Choroid plexus epithelial cell (primary cell): ENCODE data around the gene PTGFRN.
"Not testable (repeated sequence)": the region's sequence is repeated elsewhere in the genome, so short reads cannot be mapped to it uniquely, and the experiment has no call there.

Experiments used
- DNase-seq: peaks from one replicate; pipeline ENCODE4 v3.0.0-alpha.2; 2010; ENCODE audit warnings: low read depth
- H3K4me3 ChIP-seq: 2 replicates; pipeline ENCODE4 v1.5.1; 2011; ENCODE audit warnings: low read depth, mild to moderate bottlenecking, control low read depth, low read length, moderate library complexity
- TF ChIP-seq, protein P1 (sequence below): conservative IDR thresholded peaks from 2 replicates; pipeline ENCODE4 v1.5.1; 2011; ENCODE audit warnings: low read depth, mild to moderate bottlenecking, control low read depth, inconsistent platforms, low read length, moderate library complexity

PTGFRN gene

DNA sequence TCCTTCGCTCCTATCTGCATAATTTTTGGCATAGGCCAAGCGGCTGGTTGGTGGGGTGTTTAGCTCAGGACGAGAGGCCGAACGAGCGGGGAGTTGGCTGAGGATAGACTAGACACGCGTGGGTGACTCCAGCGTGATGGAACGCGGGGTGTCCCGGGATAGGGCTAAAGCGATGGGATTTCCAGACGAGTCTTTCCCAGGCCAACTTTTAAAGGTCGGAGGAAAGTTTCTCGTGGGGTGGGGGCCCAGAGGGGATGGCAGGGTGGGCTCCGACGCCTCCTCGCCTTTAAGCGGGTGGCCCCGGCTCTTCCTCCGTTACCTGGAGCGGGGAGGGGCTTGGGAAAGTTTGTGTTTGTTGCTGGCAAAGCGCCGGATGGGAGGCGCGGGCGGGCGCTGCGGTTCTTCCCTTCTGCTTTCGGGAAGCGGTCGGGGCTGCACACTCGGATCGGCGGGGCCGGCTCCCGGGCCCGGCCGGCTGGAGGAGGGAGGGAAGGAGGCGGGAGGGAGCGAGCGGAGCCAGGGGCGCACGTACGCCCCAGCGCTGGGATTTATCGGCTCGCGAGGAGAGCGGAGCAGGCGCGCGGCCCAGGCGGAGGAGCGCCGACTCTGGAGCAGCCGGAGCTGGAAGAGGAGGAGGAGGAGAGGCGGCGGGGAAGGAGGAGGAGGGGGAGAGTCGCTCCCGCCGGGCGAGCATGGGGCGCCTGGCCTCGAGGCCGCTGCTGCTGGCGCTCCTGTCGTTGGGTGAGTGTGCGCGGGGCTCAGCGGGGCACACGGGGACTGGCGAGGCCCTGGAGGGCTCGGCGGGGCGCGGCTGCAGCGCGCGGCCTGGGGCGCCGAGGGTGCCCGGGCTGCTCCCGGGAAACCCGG, at the start of gene PTGFRN:
Gene PTGFRN, plus strand, starts transcription at position 405 of the 867 bp plus-strand sequence. Its CDS starts 288 bp downstream, at position 693.
- peak; percentile 49 for DNase-seq
- peak within 1 kb of the TSS; percentile 65 for H3K4me3 ChIP-seq
- TF ChIP-seq, protein P1, sequence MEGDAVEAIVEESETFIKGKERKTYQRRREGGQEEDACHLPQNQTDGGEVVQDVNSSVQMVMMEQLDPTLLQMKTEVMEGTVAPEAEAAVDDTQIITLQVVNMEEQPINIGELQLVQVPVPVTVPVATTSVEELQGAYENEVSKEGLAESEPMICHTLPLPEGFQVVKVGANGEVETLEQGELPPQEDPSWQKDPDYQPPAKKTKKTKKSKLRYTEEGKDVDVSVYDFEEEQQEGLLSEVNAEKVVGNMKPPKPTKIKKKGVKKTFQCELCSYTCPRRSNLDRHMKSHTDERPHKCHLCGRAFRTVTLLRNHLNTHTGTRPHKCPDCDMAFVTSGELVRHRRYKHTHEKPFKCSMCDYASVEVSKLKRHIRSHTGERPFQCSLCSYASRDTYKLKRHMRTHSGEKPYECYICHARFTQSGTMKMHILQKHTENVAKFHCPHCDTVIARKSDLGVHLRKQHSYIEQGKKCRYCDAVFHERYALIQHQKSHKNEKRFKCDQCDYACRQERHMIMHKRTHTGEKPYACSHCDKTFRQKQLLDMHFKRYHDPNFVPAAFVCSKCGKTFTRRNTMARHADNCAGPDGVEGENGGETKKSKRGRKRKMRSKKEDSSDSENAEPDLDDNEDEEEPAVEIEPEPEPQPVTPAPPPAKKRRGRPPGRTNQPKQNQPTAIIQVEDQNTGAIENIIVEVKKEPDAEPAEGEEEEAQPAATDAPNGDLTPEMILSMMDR = no peak

DNA sequence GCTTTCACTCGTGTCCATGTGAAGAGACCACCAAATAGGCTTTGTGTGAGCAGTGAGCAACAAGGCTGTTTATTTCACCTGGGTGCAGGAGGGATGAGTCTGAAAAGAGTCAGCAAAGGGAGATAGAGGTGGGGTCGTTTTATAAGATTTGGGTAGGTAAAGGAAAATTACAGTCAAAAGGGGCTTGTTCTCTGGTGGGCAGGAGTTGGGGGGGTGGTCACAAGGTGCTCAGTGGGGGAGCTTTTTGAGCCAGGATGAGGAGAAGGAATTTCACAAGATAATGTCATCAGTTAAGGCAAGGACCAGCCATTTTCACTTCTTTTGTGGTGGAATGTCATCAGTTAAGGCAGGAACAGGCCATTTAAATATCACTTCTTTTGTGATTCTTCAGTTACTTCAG, 49.5 kb upstream of the PTGFRN start:
- not testable (repeated sequence) for H3K4me3 ChIP-seq, DNase-seq

DNA sequence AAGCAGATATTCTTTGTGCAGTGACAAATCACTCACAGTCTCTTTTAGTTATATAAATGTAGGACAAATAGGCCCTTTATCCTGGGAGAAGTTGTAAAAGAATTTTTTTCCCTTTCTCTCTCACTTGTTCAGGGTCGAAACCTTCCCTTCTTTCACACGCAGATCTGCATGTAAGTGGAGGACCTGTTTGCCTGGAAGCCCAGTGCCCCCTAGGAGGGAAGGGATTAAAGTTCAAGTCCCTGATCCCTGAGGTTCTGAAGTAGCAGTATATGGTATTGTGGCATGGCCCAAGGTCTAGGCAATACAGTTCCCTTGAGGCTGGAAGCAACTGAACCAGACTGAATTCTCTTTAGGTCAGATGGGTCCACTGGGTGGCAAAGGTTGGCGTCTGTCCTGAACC, 48.6 kb upstream of the PTGFRN start:
- H3K4me3 ChIP-seq = no peak overlapping the region
- TF ChIP-seq, protein P1 = no peak
- no peak for DNase-seq

DNA sequence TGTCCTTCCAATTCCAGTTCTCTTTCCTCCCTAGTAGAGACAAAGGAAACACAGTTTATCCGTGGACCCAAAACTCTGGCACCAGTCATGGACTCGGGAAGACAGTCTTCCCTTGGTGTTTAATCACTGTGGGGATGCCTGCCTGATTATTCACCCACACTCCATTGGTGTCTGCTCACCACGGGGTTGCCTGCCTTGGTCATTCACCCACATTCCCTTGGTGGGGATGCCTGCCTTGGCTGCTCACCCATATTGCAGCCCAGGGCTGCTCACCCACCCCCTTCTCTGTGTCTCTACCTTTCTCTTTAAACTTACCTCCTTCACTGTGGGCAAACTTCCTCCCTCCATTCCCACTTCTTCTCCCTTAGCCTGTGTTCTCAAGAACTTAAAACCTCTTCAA, 46.7 kb upstream of the PTGFRN start:
- not testable (repeated sequence) for DNase-seq, H3K4me3 ChIP-seq

DNA sequence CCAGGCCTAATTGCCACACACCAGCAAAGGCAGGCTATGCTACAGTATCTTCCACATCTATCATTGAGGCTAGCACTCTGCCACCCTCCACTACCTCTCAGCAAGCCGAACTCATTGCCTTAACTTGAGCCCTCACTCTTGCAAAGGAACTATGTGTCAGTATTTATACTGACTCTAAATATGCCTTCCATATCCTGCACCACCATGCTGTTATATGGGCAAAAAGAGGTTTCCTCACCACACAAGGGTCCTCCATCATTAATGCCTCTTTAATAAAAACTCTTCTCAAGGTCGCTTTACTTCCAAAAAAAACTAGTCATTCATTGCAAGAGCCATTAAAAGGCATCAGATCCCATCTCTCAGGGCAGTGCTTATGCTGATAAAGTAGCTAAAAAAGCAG, 43.2 kb upstream of the PTGFRN start:
- not testable (repeated sequence) for DNase-seq, H3K4me3 ChIP-seq

DNA sequence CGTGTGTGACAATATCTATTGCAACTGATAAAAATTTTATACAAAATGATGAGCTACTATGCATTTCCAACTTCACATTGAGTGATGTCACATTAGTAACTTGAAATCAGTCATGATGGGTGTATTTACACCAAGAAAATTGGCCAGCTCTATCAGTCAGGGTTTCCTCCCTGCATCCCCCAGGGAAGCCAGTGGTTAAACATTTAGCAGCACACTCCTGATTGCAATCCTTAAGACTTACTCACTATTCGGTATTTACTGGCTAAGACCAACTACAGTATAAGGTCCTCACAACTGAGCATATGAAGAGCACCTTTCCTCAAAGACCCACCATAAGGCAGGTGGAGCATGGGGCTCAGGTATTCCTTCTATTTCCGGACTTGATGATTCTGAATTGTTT, 41.3 kb upstream of the PTGFRN start:
- TF ChIP-seq, protein P1 = no peak
- peak; percentile 43 for DNase-seq
- H3K4me3 ChIP-seq = no peak overlapping the region

DNA sequence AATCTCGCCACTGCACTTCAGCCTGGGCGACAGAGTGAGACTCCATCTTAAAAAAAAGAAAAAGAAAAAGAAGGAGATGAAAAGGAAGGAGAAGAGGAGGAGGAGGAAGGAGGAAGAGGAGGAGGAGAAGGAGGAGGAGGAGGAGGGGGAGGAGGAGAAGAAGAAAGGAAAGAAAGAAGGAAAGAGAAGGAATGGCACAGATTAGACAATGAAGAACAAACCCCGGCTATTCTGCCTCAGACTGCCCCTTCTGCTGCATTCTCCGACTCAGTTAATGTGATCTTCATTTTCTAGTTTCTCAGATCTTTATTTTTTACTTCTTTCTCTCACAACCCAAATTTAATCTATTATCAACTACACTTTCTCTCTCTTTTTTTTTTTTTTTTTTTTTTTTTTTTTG, 40.1 kb upstream of the PTGFRN start:
- no peak overlapping the region for H3K4me3 ChIP-seq
- TF ChIP-seq, protein P1 = no peak
- DNase-seq = no peak

DNA sequence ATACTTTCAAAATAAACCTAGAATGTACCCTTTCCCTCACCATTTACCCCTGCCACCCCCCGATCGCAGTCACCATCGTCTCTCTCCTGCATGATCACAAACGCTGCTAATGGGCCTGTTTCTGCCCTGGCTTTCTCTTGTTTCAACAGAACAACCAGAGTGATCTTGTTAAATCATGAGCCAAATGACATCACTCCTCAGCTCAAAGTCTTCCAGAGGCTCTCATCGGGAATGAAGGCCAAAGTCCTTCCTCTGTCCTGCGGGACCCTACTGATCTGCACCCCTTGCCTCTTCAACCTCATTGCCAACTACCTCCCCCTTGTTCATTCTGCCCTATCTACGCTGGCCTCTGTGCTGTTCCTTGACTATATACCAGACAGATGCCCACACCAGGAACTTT, 39.4 kb upstream of the PTGFRN start:
- TF ChIP-seq, protein P1 = no peak
- DNase-seq = no peak
- H3K4me3 ChIP-seq = no peak overlapping the region

DNA sequence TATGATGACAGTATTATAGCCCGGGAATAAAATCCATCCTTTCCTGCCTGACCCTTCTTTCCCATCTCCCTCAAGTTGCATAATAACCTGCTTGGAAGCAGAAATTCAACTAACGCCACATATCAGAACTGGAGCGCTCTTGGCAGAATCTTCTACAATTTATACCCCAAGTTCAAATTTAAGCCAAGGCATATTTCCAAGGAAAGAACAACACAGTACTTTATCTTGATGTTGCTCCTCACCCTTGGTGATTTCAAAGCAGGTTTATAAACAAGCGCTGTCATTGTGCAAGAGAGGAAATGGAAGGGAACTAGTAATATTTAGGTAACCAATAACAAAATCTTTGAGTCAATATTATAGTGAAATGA, 38.0 kb upstream of the PTGFRN start:
- peak; percentile 63 for DNase-seq
- TF ChIP-seq, protein P1 = no peak

More for the DNA sequence above, 38.0 kb upstream of the PTGFRN start:
- H3K4me3 ChIP-seq = no peak overlapping the region
